Endodermal cell (in vitro differentiated cells): ENCODE measurements around the gene ERMARD. TPM values are rescaled to one million over a fixed set of nuclear protein-coding genes. Genes with fewer than 3 reads are reported as not detected.

Experiments
- DNase-seq: peaks from one replicate; pipeline ENCODE4 v3.0.0-alpha.2; 2017
- H3K27ac ChIP-seq: 2 replicates; pipeline ENCODE4 v1.5.1; 2013; ENCODE audit warnings: mild to moderate bottlenecking, low read depth, low read length, moderate library complexity
- H3K27me3 ChIP-seq: 2 replicates; pipeline ENCODE4 v1.6.1; 2013; ENCODE audit warnings: mild to moderate bottlenecking, low read length, moderate library complexity; ENCODE audit not compliant: insufficient read depth, control insufficient read depth, poor library complexity, severe bottlenecking
- H3K36me3 ChIP-seq: 2 replicates; pipeline ENCODE4 v1.7.0; 2013; ENCODE audit warnings: mild to moderate bottlenecking, low read length, moderate library complexity; ENCODE audit not compliant: control insufficient read depth, insufficient read depth
- H3K4me1 ChIP-seq: one replicate; pipeline ENCODE4 v1.7.0; 2013; ENCODE audit warnings: low read length; ENCODE audit not compliant: control insufficient read depth, insufficient read depth
- H3K4me3 ChIP-seq: 2 replicates; pipeline ENCODE4 v1.5.1; 2013; ENCODE audit warnings: mild to moderate bottlenecking, low read length, moderate library complexity
- H3K9ac ChIP-seq: 2 replicates; pipeline ENCODE4 v1.6.1; 2013; ENCODE audit warnings: mild to moderate bottlenecking, low read length, moderate library complexity; ENCODE audit not compliant: poor library complexity, severe bottlenecking; ENCODE audit errors: extremely low read depth
- H3K9me3 ChIP-seq: 2 replicates; pipeline ENCODE4 v1.6.1; 2013; ENCODE audit warnings: mild to moderate bottlenecking, low read length, moderate library complexity; ENCODE audit not compliant: control insufficient read depth
- H3K27ac Mint-ChIP-seq: 2 replicates; pipeline ENCODE4 v1.8.0; 2020; ENCODE audit warnings: mixed read lengths
- H3K27me3 Mint-ChIP-seq: 2 replicates; pipeline ENCODE4 v1.8.0; 2021; ENCODE audit warnings: mild to moderate bottlenecking, mixed read lengths; ENCODE audit not compliant: insufficient read depth
- H3K36me3 Mint-ChIP-seq: 2 replicates; pipeline ENCODE4 v1.8.0; 2020; ENCODE audit warnings: low read depth, mixed read lengths
- H3K4me1 Mint-ChIP-seq: 2 replicates; pipeline ENCODE4 v1.8.0; 2020; ENCODE audit warnings: mixed read lengths
- H3K4me3 Mint-ChIP-seq: 2 replicates; pipeline ENCODE4 v1.8.0; 2020; ENCODE audit warnings: mild to moderate bottlenecking, moderate library complexity, mixed read lengths
- H3K9me3 Mint-ChIP-seq: 2 replicates; pipeline ENCODE4 v1.8.0; 2020; ENCODE audit warnings: mild to moderate bottlenecking, mixed read lengths
- WGBS, 2 experiments: methylation state at CpG; one replicate each; pipeline versions ENCODE4 v1.1.5 to v1.1.7; 2013; ENCODE audit warnings: missing lambda C conversion rate in 2 of 2, mixed read lengths in 1 of 2; ENCODE audit not compliant: insufficient coverage in 1 of 2, insufficient read length in 1 of 2; 5-methylcytosine and 5-hydroxymethylcytosine counted together
- total RNA-seq, 2 donors: library from RNA; stranded (reverse); fragmentation: NEBNext Ultra II Directional in 1 of 2; extraction: Animal tissue kit (Norgen Biotek cat#: 25700) in 1 of 2; gene quantifications; 2 replicates in 1 of 2; 3 replicates in 1 of 2; pipeline ENCODE4 v1.2.1, GENCODE V29; 2021
- TF ChIP-seq, protein P1 (sequence below): fragments of 200-600 bp; sonication (generic); conservative IDR thresholded peaks from 2 replicates; pipeline ENCODE4 v1.5.0; 2021; ENCODE audit warnings: antibody characterized with exemption, mild to moderate bottlenecking

Gene ERMARD
- total RNA-seq, 2 donors from 2014 or later, result 14.4 to 24.2 TPM

GRCh38 chr6:169805242-169805838, 53.9 kb downstream of the ERMARD start:
- Histone ChIP-seq H3K36me3 (no peaks in the 10 kb centered on the region), H3K9me3 (no peaks in the 10 kb centered on the region), H3K4me3 (no peak overlapping the region), H3K27me3 (peaks cover 19% of the 10 kb centered on the region), H3K9ac (no peak overlapping the region), H3K4me1 (peaks cover 24% of the 10 kb centered on the region), H3K27ac (no peak overlapping the region)
- peaks cover 43% of the 10 kb centered on the region for H3K27me3 Mint-ChIP-seq
- H3K27ac Mint-ChIP-seq, result no peak overlapping the region
- H3K36me3 Mint-ChIP-seq, result no peaks in the 10 kb centered on the region
- WGBS, 2 experiments, result 83 to 94% methylated on average over 4 to 7 of the region's 7 CpGs
- DNase-seq, result no peak
- TF ChIP-seq, protein P1, sequence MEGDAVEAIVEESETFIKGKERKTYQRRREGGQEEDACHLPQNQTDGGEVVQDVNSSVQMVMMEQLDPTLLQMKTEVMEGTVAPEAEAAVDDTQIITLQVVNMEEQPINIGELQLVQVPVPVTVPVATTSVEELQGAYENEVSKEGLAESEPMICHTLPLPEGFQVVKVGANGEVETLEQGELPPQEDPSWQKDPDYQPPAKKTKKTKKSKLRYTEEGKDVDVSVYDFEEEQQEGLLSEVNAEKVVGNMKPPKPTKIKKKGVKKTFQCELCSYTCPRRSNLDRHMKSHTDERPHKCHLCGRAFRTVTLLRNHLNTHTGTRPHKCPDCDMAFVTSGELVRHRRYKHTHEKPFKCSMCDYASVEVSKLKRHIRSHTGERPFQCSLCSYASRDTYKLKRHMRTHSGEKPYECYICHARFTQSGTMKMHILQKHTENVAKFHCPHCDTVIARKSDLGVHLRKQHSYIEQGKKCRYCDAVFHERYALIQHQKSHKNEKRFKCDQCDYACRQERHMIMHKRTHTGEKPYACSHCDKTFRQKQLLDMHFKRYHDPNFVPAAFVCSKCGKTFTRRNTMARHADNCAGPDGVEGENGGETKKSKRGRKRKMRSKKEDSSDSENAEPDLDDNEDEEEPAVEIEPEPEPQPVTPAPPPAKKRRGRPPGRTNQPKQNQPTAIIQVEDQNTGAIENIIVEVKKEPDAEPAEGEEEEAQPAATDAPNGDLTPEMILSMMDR, result no peak
- H3K4me3 Mint-ChIP-seq, result no peak overlapping the region
- peaks cover 26% of the 10 kb centered on the region for H3K4me1 Mint-ChIP-seq
- no peaks in the 10 kb centered on the region for H3K9me3 Mint-ChIP-seq

- Mint-ChIP-seq H3K27me3 (peaks cover 43% of the 10 kb centered on the region), H3K36me3 (no peaks in the 10 kb centered on the region), H3K27ac (no peak overlapping the region), H3K4me3 (no peak overlapping the region), H3K4me1 (peaks cover 31% of the 10 kb centered on the region), H3K9me3 (no peaks in the 10 kb centered on the region)
- Histone ChIP-seq H3K36me3 (no peaks in the 10 kb centered on the region), H3K27ac (no peak overlapping the region), H3K4me1 (peaks cover 21% of the 10 kb centered on the region), H3K9me3 (no peaks in the 10 kb centered on the region), H3K27me3 (peaks cover 19% of the 10 kb centered on the region), H3K9ac (no peak overlapping the region), H3K4me3 (no peak overlapping the region)
- WGBS, 2 experiments, result 93% methylated on average over 1 of the region's 1 CpG; no CpG with 5 or more reads in 1 of the 2 experiments
- no peak for DNase-seq
- TF ChIP-seq, protein P1, result no peak
Measured at GRCh38 chr6:169806701-169807100, 55.3 kb downstream of the ERMARD start.

- Histone ChIP-seq H3K9me3 (no peaks in the 10 kb centered on the region), H3K36me3 (no peaks in the 10 kb centered on the region), H3K9ac (no peak overlapping the region), H3K4me3 (no peak overlapping the region), H3K27me3 (peaks cover 19% of the 10 kb centered on the region), H3K27ac (no peak overlapping the region), H3K4me1 (peaks cover 22% of the 10 kb centered on the region)
- H3K27ac Mint-ChIP-seq, result no peak overlapping the region
- H3K27me3 Mint-ChIP-seq, result peaks cover 43% of the 10 kb centered on the region
- no peaks in the 10 kb centered on the region for H3K36me3 Mint-ChIP-seq
- no peak for DNase-seq
- H3K4me1 Mint-ChIP-seq, result peaks cover 35% of the 10 kb centered on the region
- H3K9me3 Mint-ChIP-seq, result no peaks in the 10 kb centered on the region
- no peak overlapping the region for H3K4me3 Mint-ChIP-seq
- TF ChIP-seq, protein P1, result no peak
- 86 to 100% methylated on average over 1 of the region's 1 CpG for WGBS, 2 experiments
Measured at GRCh38 chr6:169807229-169807628, 55.8 kb downstream of the ERMARD start.
